K562 (cell line): ENCODE results near the gene TTC31. TPM values are rescaled to one million over a fixed set of nuclear protein-coding genes. Genes with fewer than 3 reads are reported as not detected.
A peak's percentile ranks its signal among the peaks of the same experiment; 100 is the strongest.

ENCODE experiments used
- BACH1 ChIP-seq: fragments of 200-800 bp; sonication (Bioruptor generic); IDR thresholded peaks from 2 replicates; pipeline ENCODE4 v1.6.1; 2016; ENCODE audit warnings: missing genetic modification characterization, missing compliant biosample characterization
- CBX2 ChIP-seq: fragments of 200-600 bp; sonication (generic); IDR thresholded peaks from one replicate; pipeline ENCODE4 v1.6.1; 2012; ENCODE audit warnings: mild to moderate bottlenecking, low read length, inconsistent platforms; ENCODE audit not compliant: insufficient read depth, poor library complexity, severe bottlenecking
- CCNT2 ChIP-seq: IDR thresholded peaks from 2 replicates; pipeline ENCODE4 v1.6.1; 2011; ENCODE audit warnings: borderline replicate concordance, low read depth, mild to moderate bottlenecking, moderate library complexity, mixed read lengths, low read length; ENCODE audit not compliant: insufficient read length; ENCODE audit errors: extremely low read depth
- CEBPB ChIP-seq: fragments of 450-650 bp; IDR thresholded peaks from 2 replicates; pipeline ENCODE4 v1.6.1; 2016; ENCODE audit warnings: missing genetic modification characterization, missing compliant biosample characterization
- DNMT1 ChIP-seq: fragments of 450-650 bp; IDR thresholded peaks from 2 replicates; pipeline ENCODE4 v1.6.1; 2016; ENCODE audit warnings: antibody characterized with exemption, mild to moderate bottlenecking
- FIP1L1 ChIP-seq: fragments of 200-400 bp; formaldehyde crosslinking; IDR thresholded peaks from 2 replicates; pipeline ENCODE4 v1.6.1; 2018; ENCODE audit warnings: mild to moderate bottlenecking, low read depth, low read length; ENCODE audit not compliant: poor library complexity, severe bottlenecking
- KLF1 ChIP-seq: fragments of 450-650 bp; IDR thresholded peaks from 2 replicates; pipeline ENCODE4 v1.6.1; 2016; ENCODE audit warnings: missing genetic modification characterization, missing compliant biosample characterization
- KLF6 ChIP-seq: fragments of 250-450 bp; sonication (Bioruptor Pico); IDR thresholded peaks from 2 replicates; pipeline ENCODE4 v1.4.0; 2020; ENCODE audit warnings: mild to moderate bottlenecking, moderate library complexity, borderline replicate concordance
- MAFG ChIP-seq: fragments of 450-650 bp; conservative IDR thresholded peaks from 2 replicates; pipeline ENCODE4 v1.6.1; 2016; ENCODE audit warnings: missing genetic modification characterization, missing compliant biosample characterization
- MCM7 ChIP-seq, 2 experiments: fragments of 450-650 bp; IDR thresholded peaks; 2 replicates each; pipeline ENCODE4 v1.6.1; 2016 to 2018
- NCOA6 ChIP-seq: fragments of 450-650 bp; IDR thresholded peaks from 2 replicates; pipeline ENCODE4 v1.6.1; 2017; ENCODE audit warnings: mild to moderate bottlenecking
- PCBP1 ChIP-seq: fragments of 200-400 bp; formaldehyde crosslinking; IDR thresholded peaks from 2 replicates; pipeline ENCODE4 v1.6.1; 2018; ENCODE audit warnings: mild to moderate bottlenecking, low read depth, low read length; ENCODE audit not compliant: poor library complexity, severe bottlenecking
- PTTG1 ChIP-seq: fragments of 450-650 bp; IDR thresholded peaks from 2 replicates; pipeline ENCODE4 v1.6.1; 2016; ENCODE audit warnings: low read depth, mild to moderate bottlenecking, missing genetic modification characterization, missing compliant biosample characterization
- SMAD1 ChIP-seq: fragments of 150-350 bp; IDR thresholded peaks from 2 replicates; pipeline ENCODE4 v1.6.1; 2014; ENCODE audit warnings: low read length, low read depth; ENCODE audit not compliant: partially characterized antibody
- SMC3 ChIP-seq: conservative IDR thresholded peaks from 2 replicates; pipeline ENCODE4 v1.6.1; 2011; ENCODE audit warnings: low read depth, low read length, improper control_type of control experiment; ENCODE audit not compliant: insufficient read depth
- TBP ChIP-seq: optimal IDR thresholded peaks from 2 replicates; pipeline ENCODE3; 2011; ENCODE audit warnings: low read depth, low read length, improper control_type of control experiment
- TCF7L2 ChIP-seq: fragments of 150-350 bp; IDR thresholded peaks from 2 replicates; pipeline ENCODE4 v1.6.1; 2016; ENCODE audit warnings: low read depth, mild to moderate bottlenecking, low read length, moderate library complexity
- TCFL5 ChIP-seq: fragments of 250-450 bp; sonication (Bioruptor Pico); conservative IDR thresholded peaks from 2 replicates; pipeline ENCODE4 v1.6.1; 2021; ENCODE audit warnings: mild to moderate bottlenecking, moderate library complexity, matching md5 sums
- TRIM28 ChIP-seq: fragments of 450-650 bp; IDR thresholded peaks from 2 replicates; pipeline ENCODE4 v1.6.1; 2017
- ZBED1 ChIP-seq: IDR thresholded peaks from 2 replicates; pipeline ENCODE4 v1.6.1; 2014
- ZNF134 ChIP-seq: fragments of 250-450 bp; sonication (Bioruptor Pico); conservative IDR thresholded peaks from 2 replicates; pipeline ENCODE4 v1.4.0; 2020
- ZNF766 ChIP-seq: fragments of 200-800 bp; sonication (Bioruptor generic); conservative IDR thresholded peaks from 2 replicates; pipeline ENCODE4 v1.6.1; 2016; ENCODE audit warnings: missing genetic modification characterization, missing compliant biosample characterization
- polyA plus RNA-seq, 8 experiments: library from polyadenylated mRNA; depleted of rRNA in 4 of 8; stranded (reverse) in 5 of 8; unstranded in 3 of 8; fragments of >200 nt; fragmentation: Nextera tagmentation in 2 of 8; fragmentation: Illumina TruSeq in 1 of 8; extraction: Ambion mirVana in 2 of 8; extraction: Trizol in 1 of 8; gene quantifications; 2 replicates each; pipeline versions ENCODE4 v1.2.1 to v1.2.3, GENCODE V29; 2011 to 2014; ENCODE audit warnings: inconsistent platforms in 1 of 8, missing spikeins in 1 of 8
- total RNA-seq, 7 experiments: library from RNA; depleted of rRNA in 6 of 7; stranded (reverse); fragments of >200 nt in 6 of 7; fragmentation: Illumina TruSeq in 2 of 7; extraction: Trizol in 2 of 7; gene quantifications; 2 replicates each; pipeline versions ENCODE4 v1.2.1 to v1.2.3, GENCODE V29; 2011 to 2021; ENCODE audit warnings: low replicate concordance in 1 of 7
- TF ChIP-seq, protein P1 (sequence below): fragments of 450-650 bp; IDR thresholded peaks from 2 replicates; pipeline ENCODE4 v1.6.1; 2016; ENCODE audit warnings: low read depth, mild to moderate bottlenecking, moderate library complexity
- TF ChIP-seq, protein P2 (sequence below): fragments of 250-450 bp; sonication (Bioruptor Pico); IDR thresholded peaks from 2 replicates; pipeline ENCODE4 v1.4.0; 2020; ENCODE audit warnings: borderline replicate concordance
- TF ChIP-seq, protein P3 (sequence below): fragments of 450-650 bp; IDR thresholded peaks from 2 replicates; pipeline ENCODE4 v1.7.0; 2016; ENCODE audit warnings: borderline replicate concordance
- TF ChIP-seq, protein P4 (sequence below): fragments of 250-450 bp; sonication (Bioruptor Pico); IDR thresholded peaks from 2 replicates; pipeline ENCODE4 v1.8.0; 2022; ENCODE audit warnings: moderate library complexity, mild to moderate bottlenecking, inconsistent platforms

Gene TTC31
- total and polyA plus RNA-seq, 9 of the 15 experiments (the other 6 are each of a cell fraction or from before 2014, with no cell fraction given) = 4.7 to 30.5 (median 15.9) TPM

DNA sequence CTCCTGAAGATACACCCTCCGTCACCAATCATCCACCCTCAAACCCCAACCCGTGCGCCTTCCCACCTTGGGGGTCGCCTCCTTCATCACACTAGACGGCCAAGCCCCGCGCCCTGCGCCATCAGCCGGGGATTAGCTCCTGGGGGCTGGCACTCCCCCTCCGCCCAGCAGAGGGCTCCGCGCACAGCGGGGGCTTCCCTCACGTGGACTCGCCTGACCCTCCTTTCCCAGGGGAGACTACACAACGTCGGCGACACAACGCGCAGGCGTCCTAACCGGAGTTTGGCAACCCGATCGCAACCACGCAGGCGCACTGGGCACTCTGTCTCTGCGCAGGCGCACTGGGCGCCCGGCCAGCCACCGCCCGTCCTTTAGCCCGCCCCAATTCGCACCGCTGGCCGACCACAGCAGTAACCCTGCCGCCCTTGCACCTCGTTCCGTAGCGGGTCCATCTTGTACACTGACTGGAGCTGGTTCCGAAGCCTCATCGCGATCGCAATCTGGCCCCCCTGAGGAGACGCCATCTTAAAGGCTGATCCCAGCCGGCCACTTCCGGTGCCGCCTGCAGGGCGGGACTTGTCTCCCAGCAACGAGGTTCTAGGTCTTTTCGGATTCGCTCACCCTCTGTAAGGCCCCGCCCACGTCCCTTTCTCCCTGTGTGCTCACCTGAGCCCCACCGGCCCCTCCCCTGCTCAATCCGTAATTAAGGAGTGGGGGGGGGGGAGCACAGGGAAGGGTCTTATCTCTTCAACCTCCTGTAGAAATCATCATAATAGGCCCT lies 24.5 kb downstream of the TTC31 start, which contains the start of gene PCGF1 (continued):
- TF ChIP-seq KLF6 (CRISPR knock-in tag) (0 out of 2 replicates have a peak, but pooled peaks have one; percentile 2), PCBP1 (peak; percentile 92), TBP (peak; percentile 75), SMC3 (0 out of 2 replicates have a peak, but pooled peaks have one; percentile 23), ZBED1 (peak; percentile 81; the same call in 1 of the 2 replicates), TRIM28 (no peak), PTTG1 (tag) (no peak), CCNT2 (peak; percentile 60), ZNF766 (CRISPR knock-in tag) (no peak), KLF1 (tag) (peak; percentile 83), TCFL5 (CRISPR knock-in tag) (no peak), NCOA6 (no peak), MCM7 (IDR thresholded peaks at IDR 0.05) (no peak), DNMT1 (no peak), SMAD1 (no peak), BACH1 (tag) (no peak), FIP1L1 (no peak), CEBPB (tag) (peak; percentile 83), CBX2 (no peak), MAFG (tag) (no peak), ZNF134 (no peak), TCF7L2 (no peak)
- TF ChIP-seq, protein P1, sequence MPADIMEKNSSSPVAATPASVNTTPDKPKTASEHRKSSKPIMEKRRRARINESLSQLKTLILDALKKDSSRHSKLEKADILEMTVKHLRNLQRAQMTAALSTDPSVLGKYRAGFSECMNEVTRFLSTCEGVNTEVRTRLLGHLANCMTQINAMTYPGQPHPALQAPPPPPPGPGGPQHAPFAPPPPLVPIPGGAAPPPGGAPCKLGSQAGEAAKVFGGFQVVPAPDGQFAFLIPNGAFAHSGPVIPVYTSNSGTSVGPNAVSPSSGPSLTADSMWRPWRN = no peak
- TF ChIP-seq, protein P2, sequence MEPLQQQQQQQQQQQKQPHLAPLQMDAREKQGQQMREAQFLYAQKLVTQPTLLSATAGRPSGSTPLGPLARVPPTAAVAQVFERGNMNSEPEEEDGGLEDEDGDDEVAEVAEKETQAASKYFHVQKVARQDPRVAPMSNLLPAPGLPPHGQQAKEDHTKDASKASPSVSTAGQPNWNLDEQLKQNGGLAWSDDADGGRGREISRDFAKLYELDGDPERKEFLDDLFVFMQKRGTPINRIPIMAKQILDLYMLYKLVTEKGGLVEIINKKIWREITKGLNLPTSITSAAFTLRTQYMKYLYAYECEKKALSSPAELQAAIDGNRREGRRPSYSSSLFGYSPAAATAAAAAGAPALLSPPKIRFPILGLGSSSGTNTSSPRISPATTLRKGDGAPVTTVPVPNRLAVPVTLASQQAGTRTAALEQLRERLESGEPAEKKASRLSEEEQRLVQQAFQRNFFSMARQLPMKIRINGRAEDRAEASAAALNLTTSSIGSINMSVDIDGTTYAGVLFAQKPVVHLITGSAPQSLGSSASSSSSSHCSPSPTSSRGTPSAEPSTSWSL (CRISPR knock-in tag) = peak; percentile 88; the same call in 1 of the 2 replicates
- TF ChIP-seq, protein P3, sequence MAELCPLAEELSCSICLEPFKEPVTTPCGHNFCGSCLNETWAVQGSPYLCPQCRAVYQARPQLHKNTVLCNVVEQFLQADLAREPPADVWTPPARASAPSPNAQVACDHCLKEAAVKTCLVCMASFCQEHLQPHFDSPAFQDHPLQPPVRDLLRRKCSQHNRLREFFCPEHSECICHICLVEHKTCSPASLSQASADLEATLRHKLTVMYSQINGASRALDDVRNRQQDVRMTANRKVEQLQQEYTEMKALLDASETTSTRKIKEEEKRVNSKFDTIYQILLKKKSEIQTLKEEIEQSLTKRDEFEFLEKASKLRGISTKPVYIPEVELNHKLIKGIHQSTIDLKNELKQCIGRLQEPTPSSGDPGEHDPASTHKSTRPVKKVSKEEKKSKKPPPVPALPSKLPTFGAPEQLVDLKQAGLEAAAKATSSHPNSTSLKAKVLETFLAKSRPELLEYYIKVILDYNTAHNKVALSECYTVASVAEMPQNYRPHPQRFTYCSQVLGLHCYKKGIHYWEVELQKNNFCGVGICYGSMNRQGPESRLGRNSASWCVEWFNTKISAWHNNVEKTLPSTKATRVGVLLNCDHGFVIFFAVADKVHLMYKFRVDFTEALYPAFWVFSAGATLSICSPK = no peak
- TF ChIP-seq, protein P4, sequence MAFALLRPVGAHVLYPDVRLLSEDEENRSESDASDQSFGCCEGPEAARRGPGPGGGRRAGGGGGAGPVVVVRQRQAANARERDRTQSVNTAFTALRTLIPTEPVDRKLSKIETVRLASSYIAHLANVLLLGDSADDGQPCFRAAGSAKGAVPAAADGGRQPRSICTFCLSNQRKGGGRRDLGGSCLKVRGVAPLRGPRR = no peak
